Measurements from ENCODE around the gene PTPRE.

Gene PTPRE

DNA sequence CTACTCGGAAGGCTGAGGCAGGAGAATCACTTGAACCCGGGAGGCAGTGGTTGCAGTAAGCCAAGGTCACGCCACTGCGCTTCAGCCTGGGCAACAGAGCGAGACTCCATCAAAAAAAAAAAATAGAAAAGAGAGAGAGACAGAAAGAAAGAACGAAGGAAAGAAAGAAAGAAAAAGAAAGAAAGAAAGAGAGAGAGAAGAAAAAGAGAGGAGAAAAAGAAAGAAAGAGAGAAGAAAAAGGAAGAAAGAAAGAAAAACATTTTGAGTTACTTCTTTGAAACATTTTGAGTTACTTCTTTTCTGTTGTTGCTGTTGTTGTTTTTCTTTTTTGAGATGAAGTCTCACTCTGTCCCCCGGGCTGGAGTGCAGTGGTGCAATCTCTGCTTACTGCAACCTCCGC lies 221.7 kb downstream of the PTPRE start:
- TF ChIP-seq POLR2AphosphoS5 (IDR thresholded peaks at IDR 0.05; ENCODE audit: low read depth, low read length) (no peak), POLR2A (IDR thresholded peaks at IDR 0.05; ENCODE audit: low read depth, low read length) (no peak), PAX5 (IDR thresholded peaks at IDR 0.05; ENCODE audit: insufficient read depth, low read length, severe bottlenecking) (no peak), SPI1 (IDR thresholded peaks at IDR 0.05; ENCODE audit: low read depth, low read length) (no peak), POU2F2 (IDR thresholded peaks at IDR 0.05; ENCODE audit: low read depth, low read length) (no peak), TAF1 (IDR thresholded peaks at IDR 0.05; ENCODE audit: low read depth, low read length) (no peak)
- FAIRE-seq (no peak), DNase-seq (ENCODE audit: insufficient read length, low spot score) (no peak)

DNA sequence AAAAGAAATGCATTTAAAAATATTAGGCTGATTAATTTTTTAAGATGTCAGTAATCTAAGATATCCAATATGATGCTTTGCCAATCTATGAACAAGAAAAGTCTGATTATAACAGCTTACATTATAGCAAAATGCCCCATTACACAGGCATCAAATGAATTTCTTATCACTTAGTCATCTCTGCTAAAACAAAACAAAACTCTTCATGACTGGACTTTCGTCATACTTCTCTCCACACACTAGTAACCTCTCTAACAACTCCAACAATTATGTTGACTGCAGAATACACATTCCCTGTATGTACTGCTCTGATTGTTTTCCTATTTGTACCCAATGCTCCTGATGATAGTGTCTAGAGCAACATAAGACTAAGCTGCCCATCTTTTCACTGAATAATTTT lies 223.1 kb downstream of the PTPRE start:
- FAIRE-seq (no peak), DNase-seq (ENCODE audit: insufficient read length, low spot score) (no peak)
- no peak for TF ChIP-seq PAX5 (IDR thresholded peaks at IDR 0.05; ENCODE audit: insufficient read depth, low read length, severe bottlenecking)
- TF ChIP-seq POU2F2 (IDR thresholded peaks at IDR 0.05; ENCODE audit: low read depth, low read length) = no peak
- TF ChIP-seq TAF1 (IDR thresholded peaks at IDR 0.05; ENCODE audit: low read depth, low read length) = no peak
- TF ChIP-seq SPI1 (IDR thresholded peaks at IDR 0.05; ENCODE audit: low read depth, low read length) = no peak
